HUDEP-2 (cell line): ENCODE data around the gene CORO2B.

ENCODE experiments used
- DNase-seq, 76 experiments: peaks; one replicate each; lab custom pipeline; 2025; ENCODE audit not compliant: unreplicated experiment in 76 of 76; lab: John Stamatoyannopoulos, UW

The CORO2B gene

GRCh38 chr15:68571582-68571981, 7.2 kb upstream of the CORO2B start:
- no peak for DNase-seq

GRCh38 chr15:68572309-68572708, 6.5 kb upstream of the CORO2B start:
- no peak for DNase-seq

GRCh38 chr15:68572921-68573320, 5.9 kb upstream of the CORO2B start:
- DNase-seq, result no peak

DNA sequence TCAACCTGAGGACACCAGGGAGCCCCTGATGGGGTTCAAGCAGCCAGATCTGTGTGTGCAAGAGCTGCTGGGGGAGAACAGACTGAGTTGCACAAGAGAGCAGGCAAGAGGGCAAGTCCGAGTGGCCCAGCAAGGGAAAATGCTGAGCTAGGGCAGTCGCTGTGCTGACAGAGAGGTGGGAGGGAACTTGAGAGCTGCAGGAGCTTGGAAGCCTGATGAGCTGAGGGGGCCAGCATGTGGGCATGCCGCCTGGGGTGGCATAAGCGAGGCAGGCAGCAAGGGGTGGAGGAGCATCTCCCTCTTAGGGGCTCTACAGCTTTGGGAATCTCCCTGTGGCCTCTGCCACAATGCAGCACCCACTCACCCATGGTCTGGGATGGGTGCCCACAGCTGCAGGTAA, 4.7 kb upstream of the CORO2B start:
- no peak for DNase-seq

GRCh38 chr15:68574629-68575028, 4.2 kb upstream of the CORO2B start:
- no peak for DNase-seq

- no peak for DNase-seq
Measured at GRCh38 chr15:68576235-68576892, 2.4 kb upstream of the CORO2B start.

DNA sequence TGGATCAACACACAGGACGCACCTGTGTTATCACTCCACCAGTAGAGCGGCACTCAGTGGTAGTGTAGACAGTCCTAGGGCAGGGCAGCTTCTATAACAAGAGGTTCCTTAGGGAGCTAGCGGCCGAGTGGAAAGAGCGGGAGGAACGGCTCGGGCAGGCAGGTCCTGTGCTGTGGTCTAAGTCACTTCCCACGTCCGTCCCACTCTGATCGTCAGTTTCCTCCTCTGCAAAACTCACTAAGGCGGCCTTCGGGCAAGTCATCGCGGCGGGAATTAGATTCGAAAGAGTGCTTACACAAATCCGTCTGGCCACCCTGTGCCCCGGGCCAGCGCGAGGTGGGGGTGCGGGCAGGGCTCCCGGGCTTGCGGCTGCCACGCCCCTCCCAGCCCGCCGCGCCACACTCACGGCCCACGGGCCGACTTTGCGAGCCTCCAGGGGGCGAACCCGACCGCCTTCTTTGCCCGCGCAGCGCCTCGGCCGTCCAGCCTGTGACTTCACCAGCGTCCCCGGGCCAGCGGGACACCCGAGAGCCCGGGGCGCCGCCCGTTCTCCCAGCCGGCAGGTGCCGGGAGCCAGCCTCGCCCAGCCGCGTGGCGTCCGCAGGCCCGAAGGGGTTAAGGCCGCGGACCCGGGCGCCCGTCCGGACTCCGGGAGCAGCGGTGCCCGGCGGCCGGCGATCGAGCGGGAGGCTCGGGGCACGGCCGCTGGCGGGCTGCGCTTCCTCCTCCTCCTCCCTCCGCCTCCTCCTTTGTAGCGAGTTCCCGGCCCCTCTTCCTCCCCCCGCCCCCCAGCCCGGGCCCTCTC, 416 bp upstream of the CORO2B start:
- peak in 1 of 76 experiments; percentile 17 for DNase-seq

DNA sequence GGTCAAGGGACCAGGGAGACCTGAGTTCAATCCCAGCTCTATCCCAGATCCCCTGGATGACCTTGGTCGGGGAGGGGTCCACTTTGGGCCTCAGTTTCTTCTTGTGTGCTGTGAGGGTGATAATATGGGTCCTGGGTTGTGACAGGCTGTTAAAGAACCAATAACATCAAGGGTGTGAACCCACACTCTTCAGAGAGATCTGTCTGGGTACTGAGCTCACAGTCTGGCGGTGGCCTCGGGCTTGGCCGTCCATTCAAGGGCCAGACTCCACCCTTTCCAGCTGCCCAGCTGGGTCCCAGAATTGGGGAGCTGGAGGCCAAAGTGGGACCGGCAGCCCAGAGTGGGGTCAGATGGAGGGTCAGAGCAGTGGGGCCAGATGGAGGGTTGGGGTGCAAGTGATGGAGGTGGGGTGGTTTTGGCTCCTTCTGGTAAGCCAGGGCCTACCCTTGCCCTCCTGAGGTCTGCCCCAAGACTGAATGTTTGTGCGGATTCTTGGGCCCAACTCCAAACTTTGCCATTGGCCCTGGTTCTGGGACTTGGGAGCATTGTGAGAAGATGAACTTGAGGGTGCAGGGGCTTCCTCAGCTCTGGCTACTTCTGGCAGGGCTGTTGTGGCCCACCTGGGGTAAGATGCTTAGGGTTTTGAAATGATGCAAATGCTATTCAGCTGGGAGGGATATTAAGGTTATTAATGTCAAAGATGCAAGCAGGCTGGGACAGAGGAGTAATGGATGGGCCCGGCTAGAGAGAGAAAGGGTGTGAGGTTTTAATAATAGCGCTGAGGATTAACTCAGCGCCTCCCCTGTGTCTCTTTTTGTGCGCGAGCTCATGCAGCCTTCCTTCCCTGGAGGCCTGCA, 1.5 kb downstream of the CORO2B start:
- DNase-seq, result no peak

DNA sequence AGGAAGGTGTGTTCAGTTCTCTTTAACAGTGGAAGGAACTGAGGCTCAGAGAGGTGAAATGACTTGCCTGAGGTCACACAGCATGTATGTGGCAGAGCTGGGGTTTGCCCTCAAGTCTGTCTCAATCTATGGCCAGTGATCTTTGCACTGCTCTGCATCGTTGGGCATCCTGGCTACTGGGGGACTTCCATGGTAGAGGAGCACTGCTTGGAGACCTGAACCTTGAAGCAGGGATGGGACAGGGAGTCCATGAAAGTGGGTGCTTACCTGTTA, 2.0 kb downstream of the CORO2B start:
- no peak for DNase-seq

DNA sequence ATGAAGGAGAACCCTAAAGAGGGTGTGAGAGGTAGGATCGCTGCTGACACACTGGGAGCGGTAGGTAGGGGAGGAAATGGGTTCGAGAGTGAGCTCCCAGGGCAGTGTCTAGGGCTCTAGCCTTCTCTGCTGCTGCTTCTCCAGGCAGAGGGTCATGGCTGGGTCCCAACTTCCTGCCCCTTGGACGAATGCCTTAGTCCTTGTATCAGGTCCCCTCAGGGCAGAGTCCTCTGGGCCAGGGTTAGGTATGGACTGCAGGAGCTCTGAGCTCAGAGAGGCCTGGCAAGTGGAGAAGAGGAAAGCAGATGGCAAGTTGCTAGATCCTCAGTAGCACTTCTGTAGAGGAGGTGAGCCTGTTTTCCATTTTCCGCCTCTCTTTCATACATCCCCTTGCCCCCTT, 2.9 kb downstream of the CORO2B start:
- no peak for DNase-seq

GRCh38 chr15:68582236-68582635, 3.4 kb downstream of the CORO2B start:
- DNase-seq, result no peak

GRCh38 chr15:68582864-68583263, 4.1 kb downstream of the CORO2B start:
- no peak for DNase-seq

DNA sequence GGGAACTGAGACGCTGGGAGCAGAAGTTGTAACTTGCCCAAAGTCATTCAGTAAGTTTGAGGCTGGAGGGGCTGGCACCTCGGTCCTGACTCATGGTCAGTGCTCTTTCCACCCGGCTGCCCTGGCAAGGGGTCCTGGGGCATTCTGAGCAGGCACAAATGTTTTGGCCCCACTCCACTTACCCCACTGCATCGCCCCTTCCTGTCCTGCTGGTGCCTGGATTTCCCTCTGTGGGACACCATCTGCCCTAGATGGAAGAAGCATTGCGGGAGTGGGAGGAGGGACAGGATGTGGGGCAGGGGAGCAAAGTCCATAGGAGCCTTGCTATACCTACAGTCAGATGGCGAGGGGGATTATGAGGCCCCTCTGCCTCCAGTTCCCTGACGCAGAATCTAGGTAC, 4.5 kb downstream of the CORO2B start:
- no peak for DNase-seq

- no peak for DNase-seq
Measured at GRCh38 chr15:68583936-68584755, 5.4 kb downstream of the CORO2B start.

- no peak for DNase-seq
Measured at GRCh38 chr15:68584756-68585573, 6.2 kb downstream of the CORO2B start.

DNA sequence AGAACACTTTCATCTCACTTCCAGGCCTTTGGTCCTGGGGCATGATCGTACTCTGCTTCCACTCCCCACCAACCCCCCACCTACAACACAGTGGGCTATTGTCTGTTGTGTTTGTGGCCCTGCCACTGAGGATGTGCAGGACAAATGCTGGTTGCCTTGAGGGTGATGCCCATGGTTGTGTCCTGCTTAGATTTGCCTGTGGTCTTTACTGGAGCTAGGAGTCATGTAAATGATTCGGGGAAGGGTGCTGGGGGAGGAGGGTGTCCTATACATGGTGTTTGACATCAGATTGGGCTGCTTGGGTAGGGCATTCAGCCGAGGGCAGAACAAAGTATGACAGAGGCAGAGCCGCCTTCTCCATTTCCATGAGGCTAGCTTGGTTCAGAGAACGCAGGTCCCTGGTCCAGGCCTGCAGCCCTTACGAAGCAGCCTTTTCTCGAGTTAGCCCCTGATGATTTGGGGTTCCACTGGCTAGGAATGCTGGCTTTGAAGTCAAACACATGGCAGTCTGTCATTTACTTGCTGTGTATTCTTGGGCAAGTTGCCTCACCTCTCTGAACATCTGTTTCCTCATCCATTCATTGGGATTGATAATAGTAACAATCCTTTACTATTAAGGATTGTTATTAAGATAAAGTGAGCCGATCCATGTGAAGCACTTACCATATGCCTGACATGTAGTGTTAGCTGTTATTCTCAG, 6.9 kb downstream of the CORO2B start:
- no peak for DNase-seq

GRCh38 chr15:68586274-68586961, 7.6 kb downstream of the CORO2B start:
- DNase-seq, result no peak

- DNase-seq, result no peak
Measured at GRCh38 chr15:68587769-68588385, 9.1 kb downstream of the CORO2B start.
